Epithelial cell of prostate (primary cell): Measurements from ENCODE around the gene SLX4IP.
"Not testable (repeated sequence)": the region's sequence is repeated elsewhere in the genome, so short reads cannot be mapped to it uniquely, and the experiment has no call there.

Experiments
- DNase-seq: peaks from one replicate; pipeline ENCODE4 v3.0.0-alpha.2; 2011; ENCODE audit warnings: low read depth, low spot score
- H3K27ac ChIP-seq: fragments of 450-650 bp; 2 replicates; pipeline ENCODE4 v1.5.1; 2017; ENCODE audit warnings: mild to moderate bottlenecking

The SLX4IP gene

DNA sequence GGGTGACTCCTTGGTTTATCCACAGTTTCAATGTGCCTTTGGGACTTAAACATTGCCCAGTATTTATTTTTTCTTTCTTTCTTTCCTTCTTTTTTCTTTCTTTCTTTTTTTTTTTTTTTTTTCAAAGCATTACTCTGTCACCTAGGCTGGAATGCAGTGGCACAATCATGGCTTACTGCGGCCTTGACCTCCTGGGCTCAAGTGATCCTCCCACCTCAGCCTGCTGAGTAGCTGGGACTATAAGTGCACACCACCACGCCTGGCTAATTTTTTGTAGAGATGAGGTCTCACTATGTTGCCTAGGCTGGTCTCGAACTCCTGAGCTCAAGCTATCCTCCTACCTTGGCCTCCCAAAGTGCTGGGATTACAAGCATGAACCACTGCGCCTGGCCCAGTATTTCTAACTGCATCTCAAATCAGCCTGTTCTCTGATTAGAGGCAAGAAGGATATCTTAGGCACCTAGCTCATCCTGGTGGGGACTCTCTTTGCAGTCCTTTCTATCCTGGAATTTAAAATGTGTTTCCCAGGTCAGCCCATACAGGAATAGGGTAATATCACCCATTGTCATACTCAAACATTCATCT is 182.5 kb downstream of the SLX4IP start:
- H3K27ac ChIP-seq, DNase-seq: not testable (repeated sequence)

DNA sequence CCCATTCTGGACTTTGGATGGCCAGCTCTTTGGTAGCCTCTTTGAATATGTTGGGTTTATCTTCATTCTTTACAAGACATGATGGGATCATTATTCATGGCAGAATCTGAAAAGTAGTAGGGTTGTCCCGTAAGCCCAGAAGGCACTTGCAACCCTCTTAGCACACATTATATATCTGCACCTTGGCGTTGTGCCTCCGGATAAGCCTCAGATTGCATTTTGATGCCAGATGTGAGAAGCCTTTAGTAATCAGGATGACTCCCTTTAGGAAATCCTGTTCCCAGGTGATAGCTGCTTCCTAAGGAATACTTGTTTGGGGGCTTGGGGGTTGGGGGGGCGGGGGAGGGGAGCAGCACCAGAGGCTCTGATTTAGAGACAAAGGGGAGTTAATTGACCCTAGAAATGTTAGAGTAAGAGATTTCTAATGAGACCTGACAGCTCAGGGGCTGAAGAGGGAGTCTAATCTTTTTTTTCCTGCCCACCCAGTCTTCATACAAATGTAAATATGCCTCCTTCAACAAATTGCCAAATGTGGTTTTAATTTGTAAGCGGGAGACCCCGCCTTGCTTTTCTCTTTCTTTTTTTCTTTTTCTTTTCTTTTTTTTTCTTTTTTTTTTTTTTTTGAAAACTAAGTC is 183.6 kb downstream of the SLX4IP start:
- no peak for DNase-seq
- peak overlapping the region; percentile 82 for H3K27ac ChIP-seq

GRCh38 chr20:10619427-10619826 is 184.3 kb downstream of the SLX4IP start:
- peak overlapping the region; percentile 82 for H3K27ac ChIP-seq
- peak; percentile 75 for DNase-seq

- DNase-seq = no peak
- no peak overlapping the region for H3K27ac ChIP-seq
Observed at GRCh38 chr20:10621149-10621548, 186.0 kb downstream of the SLX4IP start.

- DNase-seq = no peak
- no peak overlapping the region for H3K27ac ChIP-seq
Observed at GRCh38 chr20:10622657-10623418, 187.7 kb downstream of the SLX4IP start.

GRCh38 chr20:10625641-10626040 is 190.5 kb downstream of the SLX4IP start:
- no peak for DNase-seq
- H3K27ac ChIP-seq = no peak overlapping the region

GRCh38 chr20:10626896-10627295 is 191.8 kb downstream of the SLX4IP start:
- DNase-seq = no peak
- H3K27ac ChIP-seq = peak overlapping the region; percentile 10

- no peak overlapping the region for H3K27ac ChIP-seq
- no peak for DNase-seq
Observed at GRCh38 chr20:10629946-10630650, 195.0 kb downstream of the SLX4IP start.

DNA sequence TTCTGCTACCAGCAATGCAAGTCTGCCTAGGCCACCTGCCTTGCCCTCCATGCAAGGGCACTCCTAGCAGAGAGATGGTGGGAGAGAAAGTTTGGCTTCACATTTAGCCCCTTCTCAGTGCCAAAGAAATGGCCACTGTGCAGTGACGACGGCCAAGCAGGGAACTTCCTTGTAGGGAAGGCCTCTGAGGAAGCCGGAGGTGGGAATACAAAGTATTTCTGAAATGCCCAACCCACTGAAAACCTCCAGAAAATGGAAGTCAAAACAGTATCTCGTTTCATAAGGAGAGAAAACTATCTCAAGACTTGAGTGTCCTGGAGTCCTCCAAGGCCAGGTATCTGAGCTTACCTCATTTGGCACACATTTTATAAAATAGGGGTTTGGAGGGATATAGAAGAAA is 196.0 kb downstream of the SLX4IP start:
- no peak overlapping the region for H3K27ac ChIP-seq
- no peak for DNase-seq

DNA sequence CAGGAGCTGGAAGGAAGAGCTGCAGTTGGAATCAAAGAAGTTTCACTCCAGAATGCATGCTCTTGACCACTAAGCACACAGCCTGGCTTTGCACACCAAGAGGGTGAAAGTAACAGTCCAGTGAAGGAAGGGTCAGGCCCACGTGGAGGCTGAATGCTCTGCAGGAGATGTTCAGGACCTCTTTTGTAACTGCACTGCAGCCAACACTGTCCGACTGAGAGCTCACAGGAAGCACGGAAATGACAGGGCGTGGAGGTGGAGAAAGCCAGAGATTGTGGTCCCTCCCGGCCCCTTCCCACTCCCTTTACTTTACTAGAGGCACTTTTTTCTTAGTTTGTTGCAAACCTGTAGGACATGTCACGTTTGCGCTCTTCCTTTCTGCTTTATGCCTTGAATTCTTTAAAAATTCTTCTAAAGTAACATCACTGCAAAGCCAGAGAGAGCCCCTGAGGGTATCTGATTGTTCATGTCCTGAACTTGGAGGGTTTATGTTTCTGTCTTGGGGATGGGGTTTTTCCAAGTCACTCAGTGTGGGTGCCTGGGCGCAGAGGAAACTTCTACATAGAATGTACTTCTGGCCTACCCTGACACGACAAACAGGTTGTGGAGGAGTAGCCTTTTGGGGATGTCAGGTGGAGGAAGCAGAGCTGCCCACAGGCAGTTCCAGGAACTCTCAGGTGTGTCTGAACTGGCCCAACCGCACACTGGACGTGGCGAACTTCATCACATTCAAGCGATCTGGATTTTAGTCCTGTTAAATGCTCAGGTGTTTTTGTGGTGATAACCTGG is 197.8 kb downstream of the SLX4IP start:
- peak overlapping the region; percentile 80 for H3K27ac ChIP-seq
- no peak for DNase-seq

- no peak for DNase-seq
Observed at GRCh38 chr20:10633718-10634117, 198.6 kb downstream of the SLX4IP start.

DNA sequence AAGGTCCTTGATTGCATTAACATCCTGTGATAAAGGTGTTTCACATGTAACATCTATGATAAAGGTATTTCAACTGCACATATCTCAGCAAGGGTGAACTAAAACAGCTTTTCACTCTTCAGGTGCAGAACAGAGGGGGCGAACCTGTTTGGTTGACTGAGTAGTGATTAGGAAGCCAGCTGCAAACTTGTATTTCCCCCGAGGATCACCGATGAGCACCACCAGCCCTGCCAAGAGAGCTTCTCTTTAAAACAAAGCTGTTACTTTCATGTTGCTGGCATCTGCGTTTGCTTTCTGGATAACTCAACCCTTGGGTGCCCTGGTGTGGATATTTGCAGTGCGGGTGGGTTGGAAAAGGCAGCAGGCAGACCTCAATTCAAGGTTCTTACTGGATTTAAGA is 199.1 kb downstream of the SLX4IP start:
- H3K27ac ChIP-seq = peak overlapping the region; percentile 80
- no peak for DNase-seq

More at GRCh38 chr20:10633718-10634117, 198.6 kb downstream of the SLX4IP start:
- peak overlapping the region; percentile 80 for H3K27ac ChIP-seq

GRCh38 chr20:10634683-10635411 is 199.7 kb downstream of the SLX4IP start:
- no peak for DNase-seq
- H3K27ac ChIP-seq = peak overlapping the region; percentile 80

DNA sequence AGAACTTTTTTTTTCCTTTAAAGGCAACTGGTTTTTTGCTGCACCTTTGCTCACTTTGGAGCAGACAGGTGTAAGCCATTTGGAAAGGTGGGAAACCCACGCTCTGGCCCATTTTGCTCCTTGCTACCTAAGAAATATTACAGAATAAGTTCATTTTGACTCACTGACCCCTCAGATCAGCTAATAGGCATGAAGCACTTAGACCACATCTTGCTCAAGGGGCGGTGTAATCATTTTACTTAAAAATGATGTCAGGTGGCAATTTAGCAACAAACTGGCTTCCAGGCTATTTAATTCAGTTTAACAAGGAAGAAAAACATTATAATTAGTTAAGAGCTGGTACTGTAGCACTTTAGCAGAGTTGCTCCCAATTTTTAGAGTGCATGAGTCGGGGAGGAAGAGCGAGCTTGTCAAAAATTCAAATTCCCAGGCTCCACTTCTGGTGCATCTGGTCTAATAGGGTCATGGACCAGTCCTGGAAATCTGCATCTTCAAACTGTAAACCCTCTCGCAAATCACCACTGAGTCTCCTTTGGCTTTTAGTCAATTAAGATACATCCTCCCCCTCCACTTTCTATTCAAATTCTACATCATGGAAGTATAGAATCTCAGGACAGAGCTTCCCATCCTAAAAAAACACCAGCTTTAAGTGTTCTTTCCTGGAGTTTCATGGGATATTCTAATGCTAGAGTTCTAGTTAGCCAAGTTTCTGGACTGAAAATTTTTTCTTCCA is 200.5 kb downstream of the SLX4IP start:
- H3K27ac ChIP-seq = peak overlapping the region; percentile 80
- DNase-seq = no peak

DNA sequence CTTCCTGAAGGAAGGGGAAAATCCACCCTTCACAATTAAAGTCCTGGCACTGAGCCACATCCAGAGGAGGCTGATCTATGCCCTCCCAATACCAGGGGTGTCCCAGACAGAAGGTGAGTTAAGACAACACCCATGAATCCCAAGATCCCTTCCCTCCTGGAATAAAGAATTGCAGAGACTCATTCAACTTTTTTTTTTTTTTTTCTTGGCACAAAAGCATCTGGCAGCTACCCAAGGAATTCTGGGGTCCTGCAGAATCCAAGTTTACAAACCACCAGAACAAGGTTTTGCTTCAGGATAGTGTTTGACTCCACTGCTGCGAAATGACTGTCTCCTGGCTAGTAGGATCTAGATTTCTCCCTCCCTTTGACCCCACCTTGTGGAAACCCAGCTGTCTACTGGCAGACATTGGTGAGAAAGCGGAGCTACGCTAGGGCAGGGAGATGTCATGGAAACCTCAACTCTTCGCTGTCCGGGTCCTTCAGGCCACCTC is 201.3 kb downstream of the SLX4IP start:
- H3K27ac ChIP-seq = peak overlapping the region; percentile 80
- no peak for DNase-seq

DNA sequence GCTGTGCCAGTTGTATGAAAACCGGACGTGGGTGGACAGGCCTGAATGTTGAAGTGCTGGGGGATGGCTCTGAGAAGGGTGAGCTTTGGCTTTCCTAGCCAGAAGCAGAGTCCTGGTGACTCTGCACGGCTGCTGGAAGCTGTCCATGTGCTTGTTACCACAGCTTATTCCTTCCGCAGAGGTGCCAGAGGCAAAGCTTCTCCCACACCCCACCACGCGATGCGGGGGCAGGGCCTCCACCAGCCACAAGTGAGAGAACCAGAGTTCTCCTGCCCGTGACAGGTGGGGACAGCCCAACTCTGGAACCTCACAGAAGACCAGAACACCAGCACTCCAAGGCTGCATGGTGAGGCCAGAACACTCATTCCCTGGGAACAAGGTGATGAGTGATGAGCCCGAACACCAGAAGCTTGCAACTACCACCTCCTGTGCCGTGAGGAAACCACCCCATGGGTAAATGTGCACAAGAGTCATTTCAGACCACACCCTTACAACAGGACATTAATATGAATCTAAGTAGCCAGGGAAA is 202.0 kb downstream of the SLX4IP start:
- no peak for DNase-seq
- H3K27ac ChIP-seq = peak overlapping the region; percentile 80

DNA sequence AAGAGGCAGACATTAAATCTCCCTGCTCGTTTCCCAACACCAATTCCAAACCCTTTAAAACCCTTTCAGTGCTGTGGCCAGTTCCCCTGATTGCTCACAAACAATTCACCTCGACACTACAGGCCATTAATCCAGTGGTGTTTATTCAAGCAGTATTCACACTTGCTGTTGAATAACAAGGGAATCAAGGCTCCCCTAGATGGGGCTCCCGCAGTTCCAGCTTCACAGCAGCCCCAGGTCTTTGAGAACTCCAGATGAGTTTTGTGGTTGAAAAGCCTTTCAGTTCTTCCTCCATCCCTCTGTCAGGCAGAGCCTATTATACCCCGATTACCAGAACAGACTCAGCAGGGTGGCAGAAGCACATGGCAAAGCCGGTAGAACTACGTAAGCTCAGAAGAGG is 202.5 kb downstream of the SLX4IP start:
- no peak for DNase-seq
- H3K27ac ChIP-seq = peak overlapping the region; percentile 80

- peak overlapping the region; percentile 80 for H3K27ac ChIP-seq
- DNase-seq = no peak
Observed at GRCh38 chr20:10639077-10639736, 204.1 kb downstream of the SLX4IP start.
